LNCAP (cell line): ENCODE results near the gene LTB4R2.

Source experiments
- TF ChIP-seq, protein P1 (sequence below): fragments of 450-650 bp; IDR thresholded peaks from 2 replicates; pipeline ENCODE4 v1.5.1; 2017; ENCODE audit warnings: mild to moderate bottlenecking

LTB4R2 gene

DNA sequence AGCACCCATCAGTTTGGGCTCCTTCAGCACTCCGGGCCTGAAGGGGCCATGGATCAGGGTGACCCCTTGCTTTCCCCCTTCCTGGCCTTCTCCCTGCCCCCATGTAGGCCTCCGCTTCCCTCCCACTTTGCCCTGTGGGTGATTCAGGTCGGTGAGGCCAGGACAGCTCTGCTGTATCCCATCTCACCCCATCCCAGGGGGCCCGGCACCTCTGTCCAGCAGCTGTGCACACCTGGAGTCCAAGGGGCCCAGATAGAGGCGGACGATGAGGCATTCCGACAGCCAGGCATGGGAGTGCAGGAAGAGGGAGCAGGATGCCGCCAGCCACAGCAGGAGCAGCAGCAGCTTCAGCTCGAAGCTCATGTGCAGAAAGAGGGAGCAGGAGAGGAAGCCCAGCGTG lies 12.7 kb downstream of the LTB4R2 start:
- TF ChIP-seq, protein P1, sequence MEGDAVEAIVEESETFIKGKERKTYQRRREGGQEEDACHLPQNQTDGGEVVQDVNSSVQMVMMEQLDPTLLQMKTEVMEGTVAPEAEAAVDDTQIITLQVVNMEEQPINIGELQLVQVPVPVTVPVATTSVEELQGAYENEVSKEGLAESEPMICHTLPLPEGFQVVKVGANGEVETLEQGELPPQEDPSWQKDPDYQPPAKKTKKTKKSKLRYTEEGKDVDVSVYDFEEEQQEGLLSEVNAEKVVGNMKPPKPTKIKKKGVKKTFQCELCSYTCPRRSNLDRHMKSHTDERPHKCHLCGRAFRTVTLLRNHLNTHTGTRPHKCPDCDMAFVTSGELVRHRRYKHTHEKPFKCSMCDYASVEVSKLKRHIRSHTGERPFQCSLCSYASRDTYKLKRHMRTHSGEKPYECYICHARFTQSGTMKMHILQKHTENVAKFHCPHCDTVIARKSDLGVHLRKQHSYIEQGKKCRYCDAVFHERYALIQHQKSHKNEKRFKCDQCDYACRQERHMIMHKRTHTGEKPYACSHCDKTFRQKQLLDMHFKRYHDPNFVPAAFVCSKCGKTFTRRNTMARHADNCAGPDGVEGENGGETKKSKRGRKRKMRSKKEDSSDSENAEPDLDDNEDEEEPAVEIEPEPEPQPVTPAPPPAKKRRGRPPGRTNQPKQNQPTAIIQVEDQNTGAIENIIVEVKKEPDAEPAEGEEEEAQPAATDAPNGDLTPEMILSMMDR: no peak

DNA sequence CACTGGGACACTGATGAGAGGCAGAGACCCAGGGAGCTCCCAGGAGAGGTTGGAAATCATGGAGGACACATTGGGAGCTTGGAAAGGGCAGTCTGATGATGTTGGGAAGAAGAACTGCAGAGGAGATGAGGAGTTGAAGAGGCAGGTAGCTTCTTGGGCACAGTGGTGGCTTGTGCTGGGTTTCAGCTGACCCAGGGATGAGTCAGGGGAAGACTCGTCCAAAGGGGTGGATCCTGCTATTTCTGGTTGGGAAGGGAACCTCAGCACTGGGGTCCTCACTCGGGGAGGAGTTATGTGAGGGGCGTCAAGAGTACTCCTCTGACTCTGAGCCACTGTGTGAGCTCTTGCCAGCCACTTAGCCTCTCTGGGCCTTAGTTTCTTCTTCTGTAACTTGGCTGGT lies 13.4 kb downstream of the LTB4R2 start:
- TF ChIP-seq, protein P1: no peak

DNA sequence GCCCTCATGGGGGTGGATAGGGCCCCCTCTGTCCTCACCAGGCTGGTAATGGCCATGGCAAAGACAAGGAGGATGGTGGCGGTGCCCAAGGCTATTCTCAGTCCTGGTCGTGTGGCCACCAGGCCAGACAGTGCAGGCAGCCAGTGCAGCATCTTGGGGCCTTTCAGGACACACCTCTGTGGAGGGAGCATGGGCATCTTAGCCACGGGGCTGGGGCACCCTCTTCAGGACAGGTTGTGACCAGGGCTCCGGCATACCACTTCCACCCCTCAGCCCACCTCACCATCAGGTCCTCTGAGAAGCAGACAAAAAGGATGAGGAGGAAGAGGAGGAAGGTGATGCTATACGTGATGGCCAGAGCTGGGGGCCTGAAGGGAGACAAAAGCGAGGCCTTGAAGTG lies 14.1 kb downstream of the LTB4R2 start:
- TF ChIP-seq, protein P1: no peak

DNA sequence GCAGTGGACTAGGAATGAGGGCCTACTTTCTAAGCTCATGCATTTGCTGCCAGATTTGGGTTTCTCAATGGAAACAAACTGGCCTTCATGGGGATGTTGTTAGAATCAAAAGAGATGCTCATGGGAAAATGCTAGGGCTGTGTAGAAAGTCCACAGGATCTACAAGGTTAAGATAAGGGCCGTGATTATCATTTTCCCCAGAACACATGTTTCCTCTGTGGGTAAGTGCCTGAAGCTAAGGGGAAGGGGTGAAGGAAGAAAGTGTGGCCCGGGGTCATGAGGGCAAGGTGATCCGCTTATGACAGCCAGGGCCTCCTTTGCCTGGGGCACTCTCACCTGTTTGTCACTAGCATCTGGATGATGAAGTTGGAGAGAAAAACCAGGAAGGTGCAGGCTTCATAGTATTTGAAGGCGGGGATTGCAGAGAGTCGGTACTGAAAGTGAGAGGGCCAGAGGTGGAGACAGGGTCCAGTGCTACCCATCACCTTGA lies 15.1 kb downstream of the LTB4R2 start:
- TF ChIP-seq, protein P1: no peak

DNA sequence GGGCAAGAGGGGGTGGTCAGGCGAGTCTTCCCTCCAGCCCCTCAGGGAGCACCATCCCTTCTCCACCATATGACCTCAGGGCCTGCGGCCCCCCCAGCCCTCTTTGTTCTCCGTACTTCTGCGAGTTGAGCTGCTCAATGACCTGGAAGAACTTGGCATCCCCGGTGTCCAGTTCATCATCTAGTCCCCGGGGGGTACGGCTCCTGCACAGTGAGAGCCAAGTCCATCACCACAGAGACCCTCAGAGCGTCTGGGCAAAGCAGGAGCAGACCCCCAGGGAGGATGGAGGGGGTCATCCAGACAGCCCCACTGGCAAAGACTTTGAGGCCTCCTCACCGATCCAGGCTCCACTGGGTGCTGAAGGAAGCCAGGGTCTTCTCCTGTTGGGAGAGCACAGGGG lies 16.0 kb downstream of the LTB4R2 start:
- TF ChIP-seq, protein P1: no peak

DNA sequence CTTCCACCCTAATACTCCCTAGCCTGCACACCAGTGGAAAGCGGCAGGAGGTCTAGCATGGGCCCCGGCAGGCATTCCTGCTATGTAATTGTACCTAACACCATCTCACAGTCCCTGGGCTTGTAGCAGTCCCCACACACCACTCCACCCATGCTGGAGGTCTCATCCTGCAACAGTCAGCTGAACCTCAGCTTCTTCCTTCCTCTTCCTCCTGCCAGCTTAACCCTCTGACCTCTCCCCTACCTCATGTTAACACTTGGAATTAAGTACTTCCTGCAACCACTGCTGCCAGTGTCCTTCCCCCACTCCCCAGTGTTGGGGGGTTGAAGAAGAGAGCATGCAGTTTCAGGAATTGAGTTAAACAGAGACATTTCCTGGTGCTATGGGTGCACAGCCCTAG lies 17.4 kb downstream of the LTB4R2 start:
- TF ChIP-seq, protein P1: no peak

DNA sequence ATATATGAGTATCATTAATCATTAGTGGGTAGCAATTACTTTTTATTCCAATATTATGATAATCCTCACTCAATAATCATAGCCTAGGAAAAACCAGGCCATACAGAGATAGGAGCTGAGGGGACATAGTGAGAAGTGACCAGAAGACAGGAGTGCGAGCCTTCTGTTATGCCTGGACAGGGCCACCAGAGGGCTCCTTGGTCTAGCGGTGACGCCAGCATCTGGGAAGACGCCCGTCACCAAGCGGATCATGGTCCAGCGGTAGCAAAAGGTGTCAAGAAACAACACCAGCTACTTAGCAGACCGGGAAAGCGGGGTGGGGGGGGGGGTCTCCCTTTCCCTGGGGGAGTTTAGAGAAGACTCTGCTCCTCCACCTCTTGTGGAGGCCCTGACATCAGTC lies 18.0 kb downstream of the LTB4R2 start:
- TF ChIP-seq, protein P1: peak; percentile 66

DNA sequence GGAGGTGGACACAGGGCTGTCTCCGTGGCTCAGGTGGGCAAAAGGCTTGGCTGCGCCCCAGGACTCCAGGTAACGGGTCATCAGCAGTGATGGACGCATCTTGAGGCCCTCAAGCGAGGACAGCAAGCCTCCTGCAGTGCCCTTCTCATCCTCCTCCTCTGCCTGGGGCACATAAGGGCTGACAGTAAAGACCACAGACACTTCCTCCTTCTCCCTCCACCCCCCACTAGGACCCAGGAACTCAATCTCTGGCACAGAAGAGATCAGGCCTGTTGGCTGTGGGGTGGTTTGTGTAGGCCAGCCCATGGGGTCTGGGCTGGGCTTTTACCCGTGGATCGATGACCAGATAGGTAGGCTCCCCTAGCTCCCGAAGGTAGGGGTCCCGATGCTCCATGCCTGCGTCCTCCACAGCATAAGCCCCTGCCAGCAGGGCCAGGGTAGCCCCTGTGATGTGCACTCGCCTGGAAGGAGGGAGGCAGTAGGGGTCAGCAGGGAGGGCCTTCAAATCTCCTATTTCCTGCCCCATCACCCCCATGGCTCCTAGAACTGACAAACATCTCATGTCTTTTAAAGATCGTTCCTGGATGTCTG lies 19.2 kb downstream of the LTB4R2 start:
- TF ChIP-seq, protein P1: no peak
